Ascending aorta (tissue), 2 donors: ENCODE measurements around the gene IFT172. TPM values are rescaled to one million over a fixed set of nuclear protein-coding genes. Genes with fewer than 3 reads are reported as not detected.
A peak's percentile ranks its signal among the peaks of the same experiment; 100 is the strongest.

ENCODE experiments used
- DNase-seq, 2 donors: peaks; one replicate each; pipeline ENCODE4 v3.0.0-alpha.2; 2019; ENCODE audit warnings: low spot score in 2 of 2
- H3K27ac ChIP-seq, 2 donors: fragments of 200-600 bp; sonication (generic); one replicate each; pipeline ENCODE4 v1.5.1; 2016 to 2017; ENCODE audit warnings: mild to moderate bottlenecking in 1 of 2
- H3K27me3 ChIP-seq: fragments of 200-600 bp; sonication (generic); one replicate; pipeline ENCODE4 v1.5.1; 2017
- H3K36me3 ChIP-seq, 2 donors: fragments of 200-600 bp; sonication (generic); one replicate each; pipeline ENCODE4 v1.5.1; 2016
- H3K4me1 ChIP-seq, 2 donors: fragments of 200-600 bp; sonication (generic); one replicate each; pipeline ENCODE4 v1.5.1; 2016 to 2017; ENCODE audit warnings: mild to moderate bottlenecking in 1 of 2
- H3K4me3 ChIP-seq, 2 donors: fragments of 200-600 bp; sonication (generic); one replicate each; pipeline ENCODE4 v1.5.1; 2016 to 2017; ENCODE audit warnings: mild to moderate bottlenecking in 1 of 2
- H3K9me3 ChIP-seq, 2 donors: fragments of 200-600 bp; sonication (generic); one replicate each; pipeline ENCODE4 v1.5.1; 2016
- intact Hi-C: fragments of 100-400 bp; cut with DNase I; formaldehyde crosslinking; loops from one replicate; pipeline ENCODE4 v1.15.1; 2023
- total RNA-seq: library from RNA; depleted of rRNA; stranded (reverse); fragments of >200 nt; gene quantifications from one replicate; pipeline ENCODE4 v1.1.0, GENCODE V29; 2016
- TF ChIP-seq, protein P1 (sequence below), 3 experiments: fragments of 200-600 bp in 2 of 3; fragments of 450-650 bp in 1 of 3; sonication (generic) in 2 of 3; IDR thresholded peaks; one replicate each; pipeline ENCODE4 v1.5.1; 2016 to 2019; ENCODE audit warnings: antibody characterized with exemption in 3 of 3, mild to moderate bottlenecking in 1 of 3, moderate library complexity in 1 of 3

The IFT172 gene
- total RNA-seq, 1 donor from 2014 or later, result 204 TPM

GRCh38 chr2:27495840-27496356 lies 6.4 kb upstream of the IFT172 start:
- peak overlapping the region in 1 of 2 donors; percentile 96 for H3K4me3 ChIP-seq
- TF ChIP-seq, protein P1, sequence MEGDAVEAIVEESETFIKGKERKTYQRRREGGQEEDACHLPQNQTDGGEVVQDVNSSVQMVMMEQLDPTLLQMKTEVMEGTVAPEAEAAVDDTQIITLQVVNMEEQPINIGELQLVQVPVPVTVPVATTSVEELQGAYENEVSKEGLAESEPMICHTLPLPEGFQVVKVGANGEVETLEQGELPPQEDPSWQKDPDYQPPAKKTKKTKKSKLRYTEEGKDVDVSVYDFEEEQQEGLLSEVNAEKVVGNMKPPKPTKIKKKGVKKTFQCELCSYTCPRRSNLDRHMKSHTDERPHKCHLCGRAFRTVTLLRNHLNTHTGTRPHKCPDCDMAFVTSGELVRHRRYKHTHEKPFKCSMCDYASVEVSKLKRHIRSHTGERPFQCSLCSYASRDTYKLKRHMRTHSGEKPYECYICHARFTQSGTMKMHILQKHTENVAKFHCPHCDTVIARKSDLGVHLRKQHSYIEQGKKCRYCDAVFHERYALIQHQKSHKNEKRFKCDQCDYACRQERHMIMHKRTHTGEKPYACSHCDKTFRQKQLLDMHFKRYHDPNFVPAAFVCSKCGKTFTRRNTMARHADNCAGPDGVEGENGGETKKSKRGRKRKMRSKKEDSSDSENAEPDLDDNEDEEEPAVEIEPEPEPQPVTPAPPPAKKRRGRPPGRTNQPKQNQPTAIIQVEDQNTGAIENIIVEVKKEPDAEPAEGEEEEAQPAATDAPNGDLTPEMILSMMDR (IDR thresholded peaks at IDR 0.05), result no peak
- intact Hi-C loops, result loop anchor here (10.0 kb wide), 1 partner anchor 361 kb away; the partner anchor contains the start of genes PREB and PRR30

DNA sequence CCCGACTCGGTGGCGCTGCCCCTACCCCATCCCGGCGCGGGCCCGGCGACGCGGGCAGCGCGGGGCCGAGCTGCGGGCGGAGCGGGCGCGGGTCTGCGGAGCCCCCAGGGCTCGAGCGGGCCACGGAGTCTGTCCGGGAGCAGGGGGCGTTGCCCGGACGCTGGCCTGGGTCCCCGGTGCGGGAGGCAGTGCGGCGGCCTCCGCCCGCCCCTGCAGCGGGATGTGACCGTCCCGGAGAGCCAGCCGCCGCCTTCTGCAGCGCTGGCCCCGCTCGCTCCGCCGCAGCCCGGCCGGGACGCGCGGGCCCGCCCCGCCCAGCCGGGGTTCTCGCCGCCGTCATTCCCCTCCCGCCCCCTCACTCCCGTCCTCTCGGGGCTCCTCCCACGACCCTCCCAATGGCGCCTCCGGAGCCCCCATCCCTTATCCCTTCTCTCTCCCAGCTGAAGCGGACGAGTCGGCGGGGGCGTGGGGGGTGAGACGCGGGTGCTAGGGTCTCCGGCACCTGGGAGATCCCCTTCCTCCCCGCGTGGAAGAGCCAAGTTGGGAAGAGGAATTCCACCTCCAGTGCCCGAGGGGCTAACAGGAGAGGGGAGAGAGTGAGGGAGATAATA lies 5.5 kb upstream of the IFT172 start, which contains the start of gene FNDC4:
FNDC4 (minus strand) TSS at position 257 of the 611 bp plus-strand sequence. CDS start 521 bp downstream, outside the sequence.
- Histone ChIP-seq H3K27ac (peak within 1 kb of the TSS; percentile 81 to 91), H3K27me3 (no peaks in the 10 kb centered on the region), H3K36me3 (no peaks in the 10 kb centered on the region), H3K4me3 (peak within 1 kb of the TSS; percentile 80 to 96), H3K4me1 (peaks cover 0 to 9% of the 10 kb centered on the region in 2 donors), H3K9me3 (no peaks in the 10 kb centered on the region)
- intact Hi-C loops, result loop anchor here (10.0 kb wide), 1 partner anchor 360 kb away; the partner anchor contains the start of genes PREB and PRR30
- TF ChIP-seq, protein P1 (IDR thresholded peaks at IDR 0.05), result no peak
- DNase-seq, result no peak

More at GRCh38 chr2:27495840-27496356, 6.4 kb upstream of the IFT172 start:
- Histone ChIP-seq H3K36me3 (no peaks in the 10 kb centered on the region), H3K9me3 (no peaks in the 10 kb centered on the region), H3K4me1 (peaks cover 0 to 6% of the 10 kb centered on the region in 2 donors), H3K27me3 (no peaks in the 10 kb centered on the region), H3K27ac (no peak overlapping the region)
- no peak for DNase-seq

DNA sequence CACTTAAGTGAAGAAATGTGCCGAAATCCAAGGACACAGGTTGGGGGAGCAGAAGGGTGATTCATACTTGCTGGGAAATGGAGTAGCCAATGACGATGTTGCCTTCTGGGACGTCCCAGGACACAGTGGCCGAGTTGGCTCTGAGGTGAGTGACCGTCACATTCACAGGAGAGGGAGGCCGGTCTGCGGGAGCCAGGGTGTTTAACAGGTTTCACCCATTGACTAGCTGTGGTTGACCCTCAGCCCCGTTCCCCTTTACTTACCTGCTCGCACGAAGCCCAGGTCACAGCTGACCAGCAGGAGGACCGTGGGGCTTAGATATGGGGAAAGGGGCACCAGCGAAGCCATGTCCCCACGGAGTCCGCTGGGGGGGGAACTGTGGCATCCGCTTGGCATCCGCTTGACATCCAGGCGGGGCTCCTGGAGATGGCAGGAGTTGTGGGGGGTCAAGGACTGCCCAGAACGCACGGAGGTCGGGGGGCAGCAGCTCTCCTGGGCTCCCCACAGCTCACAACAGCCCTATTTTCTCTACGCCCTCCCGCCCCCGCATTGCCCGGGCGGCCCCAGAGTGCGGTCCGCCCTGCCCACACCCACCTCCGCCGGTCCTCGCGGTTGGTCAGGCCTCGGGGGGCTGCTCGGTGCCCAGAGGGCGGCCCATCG lies 4.9 kb upstream of the IFT172 start:
- no peaks in the 10 kb centered on the region for H3K27me3 ChIP-seq
- peak overlapping the region; percentile 81 to 91 for H3K27ac ChIP-seq
- DNase-seq, result peak in 1 of 2 donors; percentile 84
- no peaks in the 10 kb centered on the region for H3K9me3 ChIP-seq
- peak overlapping the region; percentile 80 to 96 for H3K4me3 ChIP-seq
- H3K4me1 ChIP-seq, result peaks cover 0 to 11% of the 10 kb centered on the region in 2 donors
- intact Hi-C loops, result loop anchor here (10.0 kb wide), 1 partner anchor 360 kb away; the partner anchor contains the start of genes PREB and PRR30
- TF ChIP-seq, protein P1 (IDR thresholded peaks at IDR 0.05), result no peak
- no peaks in the 10 kb centered on the region for H3K36me3 ChIP-seq

GRCh38 chr2:27493948-27494283 lies 4.4 kb upstream of the IFT172 start:
- Histone ChIP-seq H3K27ac (peak overlapping the region; percentile 81 to 91), H3K27me3 (no peaks in the 10 kb centered on the region), H3K4me1 (peaks cover 0 to 14% of the 10 kb centered on the region in 2 donors), H3K4me3 (peak overlapping the region; percentile 80 to 96), H3K36me3 (no peaks in the 10 kb centered on the region), H3K9me3 (no peaks in the 10 kb centered on the region)
- intact Hi-C loops, result loop anchor here (10.0 kb wide), 1 partner anchor 359 kb away; the partner anchor contains the start of genes PREB and PRR30
- no peak for DNase-seq
- TF ChIP-seq, protein P1 (IDR thresholded peaks at IDR 0.05), result no peak

GRCh38 chr2:27492557-27492956 lies 3.0 kb upstream of the IFT172 start:
- intact Hi-C loops, result loop anchor here (10.0 kb wide), 1 partner anchor 358 kb away; the partner anchor contains the start of genes PREB and PRR30
- no peak overlapping the region for H3K27ac ChIP-seq
- peaks cover 0 to 17% of the 10 kb centered on the region in 2 donors for H3K4me1 ChIP-seq
- DNase-seq, result no peak
- H3K27me3 ChIP-seq, result no peaks in the 10 kb centered on the region
- H3K4me3 ChIP-seq, result no peak overlapping the region
- H3K36me3 ChIP-seq, result no peaks in the 10 kb centered on the region
- no peaks in the 10 kb centered on the region for H3K9me3 ChIP-seq
- TF ChIP-seq, protein P1 (IDR thresholded peaks at IDR 0.05), result no peak
